HepG2 (cell line): Measurements from ENCODE around the gene EIF6. TPM values are rescaled to one million over a fixed set of nuclear protein-coding genes. Genes with fewer than 3 reads are reported as not detected.
A peak's percentile ranks its signal among the peaks of the same experiment; 100 is the strongest.

Experiments
- ATF7-NPFF ChIP-seq: sonication (generic); formaldehyde crosslinking; IDR thresholded peaks from 2 replicates; pipeline ENCODE4 v1.8.1; 2023; ENCODE audit warnings: mild to moderate bottlenecking, low read depth, missing genetic modification reagents, moderate library complexity
- BHLHE40 ChIP-seq: IDR thresholded peaks from 2 replicates; pipeline ENCODE4 v1.6.1; 2011; ENCODE audit warnings: low read length, improper control_type of control experiment
- CBX1 ChIP-seq: IDR thresholded peaks from one replicate; pipeline ENCODE4 v1.6.1; 2016; ENCODE audit warnings: antibody characterized with exemption, low read depth
- GPN1 ChIP-seq: sonication (generic); formaldehyde crosslinking; IDR thresholded peaks from 2 replicates; pipeline ENCODE4 v1.5.1; 2020; ENCODE audit warnings: missing genetic modification reagents, borderline replicate concordance
- MXD3 ChIP-seq: IDR thresholded peaks from 2 replicates; pipeline ENCODE4 v1.6.1; 2016; ENCODE audit warnings: mild to moderate bottlenecking, missing biosample characterization, missing genetic modification reagents
- NCOA1 ChIP-seq: sonication (generic); formaldehyde crosslinking; IDR thresholded peaks from 2 replicates; pipeline ENCODE4 v1.9.0; 2021; ENCODE audit warnings: missing genetic modification reagents
- NFATC3 ChIP-seq: sonication (generic); formaldehyde crosslinking; IDR thresholded peaks from 2 replicates; pipeline ENCODE4 v1.5.1; 2020; ENCODE audit warnings: mild to moderate bottlenecking, missing genetic modification reagents
- NFE2L1 ChIP-seq: sonication (generic); formaldehyde crosslinking; IDR thresholded peaks from 2 replicates; pipeline ENCODE4 v1.4.0; 2020; ENCODE audit warnings: missing genetic modification reagents, mild to moderate bottlenecking, borderline replicate concordance
- NFIB ChIP-seq: sonication (generic); formaldehyde crosslinking; IDR thresholded peaks from 2 replicates; pipeline ENCODE4 v1.9.0; 2021; ENCODE audit warnings: missing genetic modification reagents, mild to moderate bottlenecking, borderline replicate concordance
- NFYC ChIP-seq: IDR thresholded peaks from 2 replicates; pipeline ENCODE4 v1.6.1; 2016; ENCODE audit warnings: missing genetic modification reagents, missing compliant biosample characterization
- PAXIP1 ChIP-seq: sonication (generic); formaldehyde crosslinking; conservative IDR thresholded peaks from 2 replicates; pipeline ENCODE4 v1.4.0; 2020; ENCODE audit warnings: mild to moderate bottlenecking, missing genetic modification reagents, moderate library complexity
- RFXAP ChIP-seq: sonication (generic); formaldehyde crosslinking; IDR thresholded peaks from 2 replicates; pipeline ENCODE4 v1.4.0; 2020; ENCODE audit warnings: missing genetic modification reagents, borderline replicate concordance
- ZBTB3 ChIP-seq: sonication (generic); formaldehyde crosslinking; IDR thresholded peaks from 2 replicates; pipeline ENCODE4 v1.4.0; 2020; ENCODE audit warnings: low read depth, mild to moderate bottlenecking, moderate library complexity, missing genetic modification reagents, borderline replicate concordance
- ZBTB44 ChIP-seq: sonication (generic); formaldehyde crosslinking; IDR thresholded peaks from 2 replicates; pipeline ENCODE4 v1.4.0; 2020; ENCODE audit warnings: missing genetic modification reagents
- ZFP62 ChIP-seq: sonication (generic); formaldehyde crosslinking; IDR thresholded peaks from 2 replicates; pipeline ENCODE4 v1.4.0; 2020; ENCODE audit warnings: missing genetic modification reagents
- ZFYVE20 ChIP-seq: sonication (generic); formaldehyde crosslinking; IDR thresholded peaks from 2 replicates; pipeline ENCODE4 v1.8.0; 2023; ENCODE audit warnings: low read depth, mild to moderate bottlenecking, moderate library complexity, missing genetic modification reagents, borderline replicate concordance
- ZIK1 ChIP-seq: sonication (generic); formaldehyde crosslinking; IDR thresholded peaks from 2 replicates; pipeline ENCODE4 v1.5.0; 2020; ENCODE audit warnings: mild to moderate bottlenecking, low read depth, missing genetic modification reagents, borderline replicate concordance
- ZNF207 ChIP-seq: fragments of 450-650 bp; IDR thresholded peaks from 2 replicates; pipeline ENCODE4 v1.6.1; 2016; ENCODE audit warnings: antibody characterized with exemption, borderline replicate concordance
- ZNF251 ChIP-seq: sonication (generic); formaldehyde crosslinking; IDR thresholded peaks from 2 replicates; pipeline ENCODE4 v1.9.0; 2021; ENCODE audit warnings: mild to moderate bottlenecking, missing genetic modification reagents
- ZNF274 ChIP-seq: sonication (generic); formaldehyde crosslinking; IDR thresholded peaks from 2 replicates; pipeline ENCODE4 v1.5.1; 2020; ENCODE audit warnings: mild to moderate bottlenecking, missing genetic modification reagents
- ZNF282 ChIP-seq: fragments of 450-650 bp; IDR thresholded peaks from 2 replicates; pipeline ENCODE4 v1.6.1; 2018; ENCODE audit not compliant: partially characterized antibody
- ZNF431 ChIP-seq: sonication (generic); formaldehyde crosslinking; IDR thresholded peaks from 2 replicates; pipeline ENCODE4 v1.9.0; 2022; ENCODE audit warnings: missing genetic modification reagents, low read depth, mild to moderate bottlenecking, borderline replicate concordance
- ZNF678 ChIP-seq: sonication (generic); formaldehyde crosslinking; IDR thresholded peaks from 2 replicates; pipeline ENCODE4 v1.4.0; 2020; ENCODE audit warnings: mild to moderate bottlenecking, missing genetic modification reagents
- ZNF768 ChIP-seq: sonication (generic); formaldehyde crosslinking; IDR thresholded peaks from 2 replicates; pipeline ENCODE4 v1.4.0; 2020; ENCODE audit warnings: missing genetic modification reagents
- ZNF775 ChIP-seq: sonication (generic); formaldehyde crosslinking; IDR thresholded peaks from 2 replicates; pipeline ENCODE4 v1.4.0; 2020; ENCODE audit warnings: missing genetic modification reagents, mild to moderate bottlenecking, moderate library complexity, borderline replicate concordance
- polyA plus RNA-seq, 8 experiments: library from polyadenylated mRNA; depleted of rRNA in 3 of 8; stranded (reverse) in 7 of 8; unstranded in 1 of 8; fragments of >200 nt; fragmentation: Illumina TruSeq in 4 of 8; extraction: Trizol in 4 of 8; gene quantifications; 2 replicates each; pipeline versions ENCODE4 v1.2.1 to v1.2.3, GENCODE V29; 2011 to 2016; ENCODE audit warnings: low read depth in 4 of 8, missing spikeins in 1 of 8, mixed read lengths in 1 of 8; ENCODE audit not compliant: insufficient read depth in 1 of 8
- total RNA-seq, 5 experiments: library from RNA; depleted of rRNA; stranded (reverse); fragments of >200 nt; fragmentation: Illumina TruSeq; extraction: Trizol; gene quantifications; 2 replicates each; pipeline ENCODE4 v1.2.3, GENCODE V29; 2016; ENCODE audit warnings: low read depth in 1 of 5

EIF6 gene
- total and polyA plus RNA-seq, 2 of the 13 experiments (the other 11 are each of a cell fraction or from before 2014, with no cell fraction given) = 462 to 466 TPM

- 0 out of 2 replicates have a peak, but pooled peaks have one; percentile 11 for TF ChIP-seq RFXAP (CRISPR knock-in tag)
- 0 out of 2 replicates have a peak, but pooled peaks have one; percentile 46 for TF ChIP-seq ZFYVE20 (CRISPR knock-in tag)
- TF ChIP-seq NFE2L1 (CRISPR knock-in tag) = no peak
- TF ChIP-seq NCOA1 (CRISPR knock-in tag) = peak; percentile 83; the same call in 1 of the 2 replicates
- TF ChIP-seq ZNF678 (CRISPR knock-in tag) = no peak
- no peak for TF ChIP-seq NFATC3 (CRISPR knock-in tag)
- TF ChIP-seq NFIB (CRISPR knock-in tag) = no peak; the same call in 1 of the 2 replicates
- TF ChIP-seq ZNF251 (CRISPR knock-in tag) = no peak
- no peak for TF ChIP-seq ZNF282
- TF ChIP-seq ZFP62 (CRISPR knock-in tag) = no peak
- peak; percentile 70; the same call in 1 of the 2 replicates for TF ChIP-seq ZNF431 (CRISPR knock-in tag)
- no peak for TF ChIP-seq BHLHE40
- TF ChIP-seq CBX1 = no peak
- no peak; the same call in 1 of the 2 replicates for TF ChIP-seq ZIK1 (CRISPR knock-in tag)
- peak; percentile 92 for TF ChIP-seq PAXIP1 (CRISPR knock-in tag)
- TF ChIP-seq GPN1 (CRISPR knock-in tag) = no peak; the same call in 1 of the 2 replicates
- TF ChIP-seq MXD3 = no peak
- no peak; the same call in 1 of the 2 replicates for TF ChIP-seq ZNF768 (CRISPR knock-in tag)
- TF ChIP-seq ZNF274 = 0 out of 2 replicates have a peak, but pooled peaks have one; percentile 18
- TF ChIP-seq ZBTB44 (CRISPR knock-in tag) = no peak
- no peak; the same call in 1 of the 2 replicates for TF ChIP-seq ZNF207
- TF ChIP-seq ZNF775 (CRISPR knock-in tag) = 0 out of 2 replicates have a peak, but pooled peaks have one; percentile 26
- 0 out of 2 replicates have a peak, but pooled peaks have one; percentile 20 for TF ChIP-seq ATF7-NPFF (CRISPR knock-in tag)
- no peak for TF ChIP-seq ZBTB3
- TF ChIP-seq NFYC (CRISPR knock-in tag) = no peak
These were observed 1.7 kb upstream of the EIF6 start (continued) for GRCh38 chr20:35286077-35286898.
